ENCODE data around the gene PURB.
"Not testable (repeated sequence)": the region's sequence is repeated elsewhere in the genome, so short reads cannot be mapped to it uniquely, and the experiment has no call there.

PURB gene

DNA sequence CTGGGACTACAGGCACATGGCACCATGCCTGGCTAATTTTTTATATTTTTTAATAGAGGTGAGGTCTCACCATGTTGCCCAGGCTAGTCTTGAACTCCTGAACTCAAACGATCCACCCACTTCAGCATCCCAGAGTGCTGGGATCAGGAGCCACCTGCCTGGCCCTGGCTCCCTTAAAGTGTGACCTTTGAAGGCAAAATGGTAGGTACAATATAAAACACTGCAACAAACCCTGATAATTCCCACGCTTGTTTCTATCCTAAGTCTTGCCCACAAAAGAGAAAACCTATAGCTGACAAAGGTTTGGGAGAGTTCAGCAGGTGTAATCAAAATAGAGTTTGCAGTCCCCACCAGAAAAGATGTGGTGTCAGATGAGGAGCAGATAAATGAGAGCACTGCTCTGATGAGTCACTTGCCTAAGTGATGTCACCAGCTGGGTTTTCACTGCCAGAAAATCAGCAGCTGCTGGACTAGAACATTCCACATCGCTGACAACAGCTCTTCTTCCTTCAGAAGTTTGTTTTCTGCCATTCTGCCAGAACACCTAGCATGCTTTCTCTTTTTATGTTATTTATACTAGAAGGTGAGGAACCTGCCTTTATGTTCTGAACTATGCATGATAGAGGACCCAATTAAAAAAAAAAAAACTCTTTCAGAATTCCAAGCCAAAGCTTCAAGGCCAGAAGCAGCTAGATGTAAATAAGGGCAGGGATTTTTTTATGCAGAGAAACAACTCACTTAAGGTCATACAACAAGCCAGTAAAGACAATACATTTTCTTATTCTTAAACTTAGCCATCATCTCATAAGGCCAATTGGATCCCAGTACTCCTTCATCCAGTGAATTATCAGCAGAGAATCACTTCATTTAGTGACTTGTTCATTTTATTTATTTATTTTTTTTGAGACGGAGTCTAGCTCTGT is 18.0 kb downstream of the PURB start:
- Histone ChIP-seq H3K9me3 (replicated peaks; ENCODE audit: insufficient read depth, low read length) (no peaks in the 10 kb centered on the region), H2AFZ (ENCODE audit: low read length) (no peak overlapping the region), H3F3A (ENCODE audit: insufficient read depth, low read length) (no peaks in the 10 kb centered on the region), H3K27me3 (replicated peaks; ENCODE audit: insufficient read depth, low read length) (no peaks in the 10 kb centered on the region), H3K4me2 (ENCODE audit: low read depth, low read length) (no peak overlapping the region), H3K9me2 (replicated peaks; ENCODE audit: insufficient read depth, low read length) (no peaks in the 10 kb centered on the region), H3K27ac (ENCODE audit: low read length) (no peak overlapping the region), H3K36me3 (replicated peaks; ENCODE audit: insufficient read depth, low read length) (no peaks in the 10 kb centered on the region), H3K79me2 (ENCODE audit: low read length) (no peaks in the 10 kb centered on the region), H3K4me1 (ENCODE audit: low read length) (peaks cover 5% of the 10 kb centered on the region; the same call in 1 of the 2 replicates), H3K9ac (ENCODE audit: low read length) (no peak overlapping the region), H4K20me1 (ENCODE audit: insufficient read depth, low read length) (no peaks in the 10 kb centered on the region), H3K4me3 (ENCODE audit: low read length) (no peak overlapping the region)
- DNase-seq, result no peak
- TF ChIP-seq EZH2phosphoT487 (IDR thresholded peaks at IDR 0.05; ENCODE audit: low read length) (no peak), EZH2 (optimal IDR thresholded peaks at IDR 0.05; ENCODE audit: low read depth, low read length) (no peak)
- TF ChIP-seq, protein P1, sequence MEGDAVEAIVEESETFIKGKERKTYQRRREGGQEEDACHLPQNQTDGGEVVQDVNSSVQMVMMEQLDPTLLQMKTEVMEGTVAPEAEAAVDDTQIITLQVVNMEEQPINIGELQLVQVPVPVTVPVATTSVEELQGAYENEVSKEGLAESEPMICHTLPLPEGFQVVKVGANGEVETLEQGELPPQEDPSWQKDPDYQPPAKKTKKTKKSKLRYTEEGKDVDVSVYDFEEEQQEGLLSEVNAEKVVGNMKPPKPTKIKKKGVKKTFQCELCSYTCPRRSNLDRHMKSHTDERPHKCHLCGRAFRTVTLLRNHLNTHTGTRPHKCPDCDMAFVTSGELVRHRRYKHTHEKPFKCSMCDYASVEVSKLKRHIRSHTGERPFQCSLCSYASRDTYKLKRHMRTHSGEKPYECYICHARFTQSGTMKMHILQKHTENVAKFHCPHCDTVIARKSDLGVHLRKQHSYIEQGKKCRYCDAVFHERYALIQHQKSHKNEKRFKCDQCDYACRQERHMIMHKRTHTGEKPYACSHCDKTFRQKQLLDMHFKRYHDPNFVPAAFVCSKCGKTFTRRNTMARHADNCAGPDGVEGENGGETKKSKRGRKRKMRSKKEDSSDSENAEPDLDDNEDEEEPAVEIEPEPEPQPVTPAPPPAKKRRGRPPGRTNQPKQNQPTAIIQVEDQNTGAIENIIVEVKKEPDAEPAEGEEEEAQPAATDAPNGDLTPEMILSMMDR (IDR thresholded peaks at IDR 0.05; ENCODE audit: low read length), result no peak

DNA sequence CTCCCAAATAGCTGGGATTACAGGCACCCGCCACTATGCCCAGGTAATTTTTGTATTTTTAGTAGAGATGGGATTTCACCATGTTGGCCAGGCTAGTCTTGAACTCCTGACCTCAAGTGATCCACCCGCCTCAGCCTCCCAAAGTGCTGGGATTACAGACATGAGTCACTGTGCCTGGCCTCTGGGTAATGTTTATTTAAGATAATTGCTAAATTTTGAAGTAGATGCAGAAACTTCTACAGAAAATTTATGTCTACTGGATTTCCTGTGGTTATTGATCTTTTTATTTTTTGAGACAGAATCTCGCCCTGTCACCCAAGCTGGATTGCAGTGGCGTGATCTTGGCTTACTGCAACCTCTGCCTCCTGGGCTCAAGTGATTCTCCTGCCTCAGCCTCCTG is 23.4 kb downstream of the PURB start:
- not testable (repeated sequence) for H3K36me3 ChIP-seq (replicated peaks; ENCODE audit: insufficient read depth, low read length); H3K4me2 ChIP-seq (ENCODE audit: low read depth, low read length); H3K4me3 ChIP-seq (ENCODE audit: low read length); H3K27ac ChIP-seq (ENCODE audit: low read length); H3K9me3 ChIP-seq (replicated peaks; ENCODE audit: insufficient read depth, low read length); H3K9me2 ChIP-seq (replicated peaks; ENCODE audit: insufficient read depth, low read length); H3F3A ChIP-seq (ENCODE audit: insufficient read depth, low read length); H3K4me1 ChIP-seq (ENCODE audit: low read length); H3K27me3 ChIP-seq (replicated peaks; ENCODE audit: insufficient read depth, low read length); H3K79me2 ChIP-seq (ENCODE audit: low read length); H3K9ac ChIP-seq (ENCODE audit: low read length); H4K20me1 ChIP-seq (ENCODE audit: insufficient read depth, low read length); H2AFZ ChIP-seq (ENCODE audit: low read length); DNase-seq

DNA sequence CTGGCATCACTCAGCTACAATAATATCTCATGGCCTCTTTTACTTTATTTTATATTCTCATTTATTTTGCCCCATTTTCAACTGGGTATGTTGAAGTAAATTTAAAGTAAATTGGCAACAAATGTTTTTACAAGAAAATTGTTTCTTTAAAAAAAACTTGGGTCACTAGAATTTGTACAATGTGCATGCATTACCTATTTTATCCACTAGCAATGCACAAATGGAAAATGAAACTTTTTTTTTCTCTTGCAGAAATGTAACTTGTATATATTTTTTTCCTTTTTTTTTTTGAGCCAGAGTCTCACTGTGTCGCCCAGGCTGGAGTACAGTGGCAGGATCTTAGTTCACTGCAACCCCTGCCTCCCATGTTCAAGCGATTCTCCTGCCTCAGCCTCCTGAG is 27.2 kb downstream of the PURB start:
- Histone ChIP-seq H3K27me3 (replicated peaks; ENCODE audit: insufficient read depth, low read length) (no peaks in the 10 kb centered on the region), H3K9me2 (replicated peaks; ENCODE audit: insufficient read depth, low read length) (no peaks in the 10 kb centered on the region), H4K20me1 (ENCODE audit: insufficient read depth, low read length) (no peaks in the 10 kb centered on the region), H3K4me2 (ENCODE audit: low read depth, low read length) (no peak overlapping the region), H2AFZ (ENCODE audit: low read length) (no peak overlapping the region), H3K27ac (ENCODE audit: low read length) (no peak overlapping the region), H3K36me3 (replicated peaks; ENCODE audit: insufficient read depth, low read length) (no peaks in the 10 kb centered on the region), H3K9ac (ENCODE audit: low read length) (no peak overlapping the region), H3K4me3 (ENCODE audit: low read length) (no peak overlapping the region), H3K4me1 (ENCODE audit: low read length) (peaks cover 11% of the 10 kb centered on the region; the same call in 1 of the 2 replicates), H3K9me3 (replicated peaks; ENCODE audit: insufficient read depth, low read length) (no peaks in the 10 kb centered on the region), H3K79me2 (ENCODE audit: low read length) (no peaks in the 10 kb centered on the region), H3F3A (ENCODE audit: insufficient read depth, low read length) (no peaks in the 10 kb centered on the region)
- TF ChIP-seq, protein P1 (IDR thresholded peaks at IDR 0.05; ENCODE audit: low read length), result peak; percentile 33; the same call in 1 of the 2 replicates
- TF ChIP-seq EZH2phosphoT487 (IDR thresholded peaks at IDR 0.05; ENCODE audit: low read length), result no peak
- peak; percentile 36 for DNase-seq
